ENCODE results near the gene LRRN3. TPM values are rescaled to one million over a fixed set of nuclear protein-coding genes. Genes with fewer than 3 reads are reported as not detected.

The LRRN3 gene
- total and polyA plus RNA-seq, 10 of the 15 experiments (the other 5 are each of a cell fraction or from before 2014, with no cell fraction given), result 0.02 to 0.24 (median 0.11) TPM; not detected in 3

- TF ChIP-seq ATF3 (IDR thresholded peaks at IDR 0.05; ENCODE audit: borderline replicate concordance, extremely low read depth, low read depth, low read length) (no peak), SIX5 (IDR thresholded peaks at IDR 0.05; ENCODE audit: low read depth, low read length, severe bottlenecking) (no peak), RB1 (IDR thresholded peaks at IDR 0.05; ENCODE audit: borderline replicate concordance) (no peak), SP1 (IDR thresholded peaks at IDR 0.05; ENCODE audit: low read depth, low read length) (no peak), TARDBP (IDR thresholded peaks at IDR 0.05; ENCODE audit: borderline replicate concordance) (no peak), SUPT20H (IDR thresholded peaks at IDR 0.05; ENCODE audit: borderline replicate concordance, control insufficient read depth, low read depth, low read length) (no peak), BRCA1 (IDR thresholded peaks at IDR 0.05; ENCODE audit: low read depth, low read length) (no peak), TCF3 (IDR thresholded peaks at IDR 0.05; ENCODE audit: borderline replicate concordance, insufficient read depth, low read depth, low read length) (no peak)
Measured at GRCh38 chr7:111088328-111088727, 2.6 kb upstream of the LRRN3 start.

More at GRCh38 chr7:111088328-111088727, 2.6 kb upstream of the LRRN3 start:
- Histone ChIP-seq H3K36me3 (ENCODE audit: control insufficient read depth in 2 of 2, insufficient read depth in 2 of 2, low read length in 1 of 2) (no peaks in the 10 kb centered on the region), H2AFZ (ENCODE audit: control insufficient read depth, low read depth, low read length) (no peak overlapping the region), H3K9me3 (replicated peaks; ENCODE audit: control insufficient read depth, insufficient read depth, low read length) (peaks cover 1% of the 10 kb centered on the region; the same call in 1 of the 3 replicates), H3K4me3 (no peak overlapping the region), H3K4me2 (ENCODE audit: control insufficient read depth, insufficient read depth) (no peak overlapping the region), H3K27me3 (replicated peaks in 1 of 2; ENCODE audit: control insufficient read depth in 2 of 2, insufficient read depth in 2 of 2, low read length in 1 of 2) (no peaks in the 10 kb centered on the region), H3K4me1 (ENCODE audit: control insufficient read depth, insufficient read depth, low read length) (peaks cover 25% of the 10 kb centered on the region), H4K20me1 (ENCODE audit: control insufficient read depth, insufficient read depth) (no peaks in the 10 kb centered on the region), H3K79me2 (ENCODE audit: control insufficient read depth, insufficient read depth, low read length) (no peaks in the 10 kb centered on the region), H3K27ac (ENCODE audit: control insufficient read depth, insufficient read depth) (no peak overlapping the region), H3K9ac (ENCODE audit: control insufficient read depth, insufficient read depth, low read length) (no peak overlapping the region)
- DNase-seq (ENCODE audit: low read depth, low spot score) (no peak), FAIRE-seq (no peak), ATAC-seq (no peak)
- SMC1A ChIA-PET (ENCODE audit: uncharacterized antibody, unreplicated experiment), result no interaction called here
- in situ Hi-C loops (cut with MboI), result no loop called here
- CTCF ChIA-PET, result interaction anchor here (2.5 kb wide), 1 partner anchor 11 kb away, joined by 18 read pairs; no protein-coding TSS in a partner anchor
- BruUV-seq (replicated peaks), result no TSS peak
- intact Hi-C loops (cut with micrococcal nuclease; ENCODE audit: unreplicated experiment), result loop anchor here (5.0 to 10.0 kb wide), 2 partner anchors 644 to 1084 kb away; no protein-coding TSS in a partner anchor
- 93% methylated on average over 1 of the region's 1 CpG for WGBS (ENCODE audit: insufficient coverage, insufficient replicate concordance, low lambda C conversion rate, missing lambda C conversion rate)
- RAD21 ChIA-PET (ENCODE audit: unreplicated experiment), result interaction anchor here (1.0 to 1.6 kb wide), 2 partner anchors 10 to 75 kb away, joined by 3 to 4 read pairs; no protein-coding TSS in a partner anchor
- POLR2A ChIA-PET, result no interaction called here

Data from GM12878 (cell line).